Measurements from ENCODE around the gene SBF2. TPM values are rescaled to one million over a fixed set of nuclear protein-coding genes. Genes with fewer than 3 reads are reported as not detected.

Gene SBF2
- total RNA-seq, 3 donors from 2014 or later: 74.8 to 91.9 (median 88.2) TPM

GRCh38 chr11:9888938-9889337 lies 405.1 kb downstream of the SBF2 start:
- H3K27me3 ChIP-seq: no peaks in the 10 kb centered on the region
- DNase-seq (ENCODE audit: low spot score in 2 of 2): no peak
- TF ChIP-seq POLR2A (IDR thresholded peaks at IDR 0.05) (no peak), POLR2AphosphoS5 (IDR thresholded peaks at IDR 0.05) (no peak), CTCF (IDR thresholded peaks at IDR 0.05) (no peak)
- no peak overlapping the region for H3K27ac ChIP-seq
- no peaks in the 10 kb centered on the region for H3K4me1 ChIP-seq
- no peaks in the 10 kb centered on the region for H3K9me3 ChIP-seq
- intact Hi-C loops (cut with DNase I; ENCODE audit: low total_unique reads): no loop called here
- H3K4me3 ChIP-seq: no peak overlapping the region
- no peaks in the 10 kb centered on the region for H3K36me3 ChIP-seq

GRCh38 chr11:9887472-9887871 lies 406.5 kb downstream of the SBF2 start:
- DNase-seq (ENCODE audit: low spot score in 2 of 2): no peak
- intact Hi-C loops (cut with DNase I; ENCODE audit: low total_unique reads): no loop called here
- no peaks in the 10 kb centered on the region for H3K27me3 ChIP-seq

GRCh38 chr11:9886595-9886994 lies 407.4 kb downstream of the SBF2 start:
- Histone ChIP-seq H3K4me1 (no peaks in the 10 kb centered on the region), H3K9me3 (no peaks in the 10 kb centered on the region), H3K36me3 (no peaks in the 10 kb centered on the region), H3K4me3 (no peak overlapping the region), H3K27me3 (no peaks in the 10 kb centered on the region), H3K27ac (no peak overlapping the region)
- TF ChIP-seq POLR2A (IDR thresholded peaks at IDR 0.05) (no peak), POLR2AphosphoS5 (IDR thresholded peaks at IDR 0.05) (no peak), CTCF (IDR thresholded peaks at IDR 0.05) (no peak)
- no peak for DNase-seq (ENCODE audit: low spot score in 2 of 2)
- intact Hi-C loops (cut with DNase I; ENCODE audit: low total_unique reads): no loop called here

More at GRCh38 chr11:9887472-9887871, 406.5 kb downstream of the SBF2 start:
- H3K27ac ChIP-seq: no peak overlapping the region
- H3K4me1 ChIP-seq: no peaks in the 10 kb centered on the region
- H3K36me3 ChIP-seq: no peaks in the 10 kb centered on the region
- H3K9me3 ChIP-seq: no peaks in the 10 kb centered on the region
- TF ChIP-seq POLR2A (IDR thresholded peaks at IDR 0.05): no peak
- TF ChIP-seq CTCF (IDR thresholded peaks at IDR 0.05): no peak
- no peak for TF ChIP-seq POLR2AphosphoS5 (IDR thresholded peaks at IDR 0.05)
- H3K4me3 ChIP-seq: no peak overlapping the region

- TF ChIP-seq CTCF (IDR thresholded peaks at IDR 0.05) (no peak), POLR2AphosphoS5 (IDR thresholded peaks at IDR 0.05) (no peak), POLR2A (IDR thresholded peaks at IDR 0.05) (no peak)
- Histone ChIP-seq H3K9me3 (no peaks in the 10 kb centered on the region), H3K4me3 (no peak overlapping the region), H3K36me3 (no peaks in the 10 kb centered on the region), H3K27me3 (no peaks in the 10 kb centered on the region), H3K27ac (no peak overlapping the region), H3K4me1 (no peaks in the 10 kb centered on the region)
- intact Hi-C loops (cut with DNase I; ENCODE audit: low total_unique reads): no loop called here
- no peak for DNase-seq (ENCODE audit: low spot score in 2 of 2)
These were observed 409.4 kb downstream of the SBF2 start for GRCh38 chr11:9884601-9885000.

- Histone ChIP-seq H3K27me3 (no peaks in the 10 kb centered on the region), H3K4me1 (no peaks in the 10 kb centered on the region), H3K9me3 (no peaks in the 10 kb centered on the region), H3K27ac (no peak overlapping the region), H3K36me3 (no peaks in the 10 kb centered on the region), H3K4me3 (no peak overlapping the region)
- DNase-seq (ENCODE audit: low spot score in 2 of 2): no peak
- intact Hi-C loops (cut with DNase I; ENCODE audit: low total_unique reads): no loop called here
- TF ChIP-seq POLR2AphosphoS5 (IDR thresholded peaks at IDR 0.05) (no peak), CTCF (IDR thresholded peaks at IDR 0.05) (no peak)
These were observed 413.4 kb downstream of the SBF2 start for GRCh38 chr11:9880657-9881056.
